ENCODE data around the gene DAPK1. TPM values are rescaled to one million over a fixed set of nuclear protein-coding genes. Genes with fewer than 3 reads are reported as not detected.

The DAPK1 gene
- polyA plus RNA-seq, 1 experiment = 0.12 TPM

DNA sequence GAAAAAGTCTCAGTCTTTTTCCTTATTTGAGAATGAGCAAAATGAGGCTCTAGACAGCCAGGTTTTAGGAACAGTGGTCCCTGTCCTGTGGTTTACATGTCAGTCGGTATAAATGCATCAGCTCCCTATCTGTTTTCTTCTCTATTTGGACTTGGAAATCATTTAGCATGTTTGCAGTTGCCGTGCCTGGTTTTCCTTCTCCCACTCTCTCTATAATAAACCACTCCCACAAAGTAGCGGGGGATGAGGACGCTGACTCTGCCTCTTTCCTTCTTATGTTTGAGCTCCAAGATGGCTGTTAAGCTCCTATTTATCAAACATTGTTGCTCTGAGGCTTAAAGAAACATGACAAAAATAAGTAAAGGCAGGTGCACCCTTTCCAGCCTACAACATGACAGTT is 171.1 kb downstream of the DAPK1 start:
- DNase-seq (ENCODE audit: low read depth, low spot score) = no peak
- Histone ChIP-seq H3K27ac (ENCODE audit: low read depth, low read length) (no peak overlapping the region), H3K4me3 (ENCODE audit: low read depth, low read length) (no peak overlapping the region), H3K27me3 (ENCODE audit: control insufficient read depth, insufficient read depth, low read length) (peaks cover 8% of the 10 kb centered on the region), H3K9me3 (ENCODE audit: control insufficient read depth, insufficient read depth, low read length) (peaks cover 8% of the 10 kb centered on the region)
- ChIA-PET CTCF (interaction anchor here (0.9 to 1.8 kb wide), 3 partner anchors 9 to 331 kb away, joined by 3 to 4 read pairs (median 3); no protein-coding TSS in a partner anchor), POLR2A (no interaction called here)
- TF ChIP-seq, protein P1, sequence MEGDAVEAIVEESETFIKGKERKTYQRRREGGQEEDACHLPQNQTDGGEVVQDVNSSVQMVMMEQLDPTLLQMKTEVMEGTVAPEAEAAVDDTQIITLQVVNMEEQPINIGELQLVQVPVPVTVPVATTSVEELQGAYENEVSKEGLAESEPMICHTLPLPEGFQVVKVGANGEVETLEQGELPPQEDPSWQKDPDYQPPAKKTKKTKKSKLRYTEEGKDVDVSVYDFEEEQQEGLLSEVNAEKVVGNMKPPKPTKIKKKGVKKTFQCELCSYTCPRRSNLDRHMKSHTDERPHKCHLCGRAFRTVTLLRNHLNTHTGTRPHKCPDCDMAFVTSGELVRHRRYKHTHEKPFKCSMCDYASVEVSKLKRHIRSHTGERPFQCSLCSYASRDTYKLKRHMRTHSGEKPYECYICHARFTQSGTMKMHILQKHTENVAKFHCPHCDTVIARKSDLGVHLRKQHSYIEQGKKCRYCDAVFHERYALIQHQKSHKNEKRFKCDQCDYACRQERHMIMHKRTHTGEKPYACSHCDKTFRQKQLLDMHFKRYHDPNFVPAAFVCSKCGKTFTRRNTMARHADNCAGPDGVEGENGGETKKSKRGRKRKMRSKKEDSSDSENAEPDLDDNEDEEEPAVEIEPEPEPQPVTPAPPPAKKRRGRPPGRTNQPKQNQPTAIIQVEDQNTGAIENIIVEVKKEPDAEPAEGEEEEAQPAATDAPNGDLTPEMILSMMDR (IDR thresholded peaks at IDR 0.05; ENCODE audit: low read depth, low read length) = no peak

DNA sequence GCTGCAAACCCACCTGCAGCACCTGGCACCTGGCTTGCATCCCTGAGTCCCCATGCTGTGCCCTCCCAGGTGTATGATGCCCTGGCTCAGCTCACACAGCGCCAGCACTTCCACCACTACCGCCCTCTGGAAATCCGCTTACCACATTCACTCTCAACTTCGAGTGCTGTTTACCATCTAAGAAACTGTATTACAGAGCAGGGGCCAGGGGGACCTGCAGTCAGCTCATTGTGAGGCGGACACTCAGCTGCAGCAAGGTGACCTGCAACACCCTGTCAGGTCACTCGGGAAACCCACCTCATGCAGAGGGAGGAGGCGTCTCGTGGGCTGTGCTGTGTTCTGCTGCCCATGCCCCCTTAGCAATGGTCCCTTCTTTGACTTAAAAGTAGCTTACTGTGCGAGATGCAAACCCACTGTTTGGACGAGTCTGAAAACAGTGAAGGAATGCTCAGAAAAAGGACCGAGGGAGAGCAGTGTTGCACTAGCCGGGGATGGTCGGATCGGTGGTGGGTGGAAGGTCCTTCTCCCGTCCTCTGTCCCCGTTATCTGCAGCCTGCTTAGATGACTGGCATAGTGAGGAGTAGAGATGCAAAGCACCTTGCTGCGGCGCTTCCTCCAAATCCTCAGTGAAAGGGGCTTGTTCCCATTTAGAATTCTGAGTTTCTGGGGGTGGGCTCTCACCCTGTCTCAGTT is 173.1 kb downstream of the DAPK1 start:
- Histone ChIP-seq H3K27ac (ENCODE audit: low read depth, low read length) (no peak overlapping the region), H3K27me3 (ENCODE audit: control insufficient read depth, insufficient read depth, low read length) (peaks cover 8% of the 10 kb centered on the region), H3K9me3 (ENCODE audit: control insufficient read depth, insufficient read depth, low read length) (peaks cover 8% of the 10 kb centered on the region), H3K4me3 (ENCODE audit: low read depth, low read length) (no peak overlapping the region)
- TF ChIP-seq, protein P1 (IDR thresholded peaks at IDR 0.05; ENCODE audit: low read depth, low read length) = no peak
- DNase-seq (ENCODE audit: low read depth, low spot score) = no peak
- POLR2A ChIA-PET = no interaction called here
- CTCF ChIA-PET = interaction anchor here (0.6 kb wide), 1 partner anchor 142 kb away, joined by 3 read pairs; no protein-coding TSS in a partner anchor

GRCh38 chr9:87671478-87671877 is 173.8 kb downstream of the DAPK1 start:
- CTCF ChIA-PET = no interaction called here
- H3K9me3 ChIP-seq (ENCODE audit: control insufficient read depth, insufficient read depth, low read length) = peaks cover 8% of the 10 kb centered on the region
- no peak overlapping the region for H3K27ac ChIP-seq (ENCODE audit: low read depth, low read length)
- H3K27me3 ChIP-seq (ENCODE audit: control insufficient read depth, insufficient read depth, low read length) = peaks cover 8% of the 10 kb centered on the region
- TF ChIP-seq, protein P1 (IDR thresholded peaks at IDR 0.05; ENCODE audit: low read depth, low read length) = no peak
- POLR2A ChIA-PET = no interaction called here
- H3K4me3 ChIP-seq (ENCODE audit: low read depth, low read length) = no peak overlapping the region
- no peak for DNase-seq (ENCODE audit: low read depth, low spot score)

DNA sequence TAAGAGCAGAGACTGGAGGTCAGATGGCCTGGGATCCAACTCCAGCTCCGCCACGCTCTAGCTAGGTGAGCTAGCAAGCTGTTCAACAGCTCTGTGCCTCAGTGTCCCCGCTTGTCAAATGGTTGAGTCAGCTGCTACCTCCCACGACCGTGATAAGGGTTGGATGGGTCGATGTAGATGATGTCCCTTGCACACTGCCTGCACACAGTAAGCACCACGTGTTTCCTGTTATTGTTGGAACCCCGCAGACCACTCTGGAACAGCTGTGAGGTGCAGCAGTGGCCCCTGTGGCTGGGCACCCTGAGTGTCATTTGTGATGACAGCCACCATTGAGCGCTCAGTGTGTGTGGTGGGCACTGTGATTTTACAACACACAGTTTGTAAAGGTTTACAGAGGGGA is 174.3 kb downstream of the DAPK1 start:
- TF ChIP-seq, protein P1 (IDR thresholded peaks at IDR 0.05; ENCODE audit: low read depth, low read length) = no peak
- no peak overlapping the region for H3K27ac ChIP-seq (ENCODE audit: low read depth, low read length)
- H3K27me3 ChIP-seq (ENCODE audit: control insufficient read depth, insufficient read depth, low read length) = peaks cover 8% of the 10 kb centered on the region
- H3K9me3 ChIP-seq (ENCODE audit: control insufficient read depth, insufficient read depth, low read length) = peaks cover 5% of the 10 kb centered on the region
- no peak overlapping the region for H3K4me3 ChIP-seq (ENCODE audit: low read depth, low read length)
- CTCF ChIA-PET = no interaction called here
- no peak for DNase-seq (ENCODE audit: low read depth, low spot score)
- POLR2A ChIA-PET = no interaction called here

- TF ChIP-seq, protein P1 (IDR thresholded peaks at IDR 0.05; ENCODE audit: low read depth, low read length) = no peak
- no peak for DNase-seq (ENCODE audit: low read depth, low spot score)
- Histone ChIP-seq H3K27ac (ENCODE audit: low read depth, low read length) (no peak overlapping the region), H3K9me3 (ENCODE audit: control insufficient read depth, insufficient read depth, low read length) (no peaks in the 10 kb centered on the region), H3K4me3 (ENCODE audit: low read depth, low read length) (no peak overlapping the region), H3K27me3 (ENCODE audit: control insufficient read depth, insufficient read depth, low read length) (peaks cover 12% of the 10 kb centered on the region)
- POLR2A ChIA-PET = no interaction called here
- CTCF ChIA-PET = no interaction called here
These were observed 174.9 kb downstream of the DAPK1 start for GRCh38 chr9:87672586-87672985.

Data from AG04450 (cell line).